ENCODE measurements around the gene SCN4B. TPM values are rescaled to one million over a fixed set of nuclear protein-coding genes. Genes with fewer than 3 reads are reported as not detected.

The SCN4B gene
- total RNA-seq, 1 donor from 2014 or later = 12.9 TPM

DNA sequence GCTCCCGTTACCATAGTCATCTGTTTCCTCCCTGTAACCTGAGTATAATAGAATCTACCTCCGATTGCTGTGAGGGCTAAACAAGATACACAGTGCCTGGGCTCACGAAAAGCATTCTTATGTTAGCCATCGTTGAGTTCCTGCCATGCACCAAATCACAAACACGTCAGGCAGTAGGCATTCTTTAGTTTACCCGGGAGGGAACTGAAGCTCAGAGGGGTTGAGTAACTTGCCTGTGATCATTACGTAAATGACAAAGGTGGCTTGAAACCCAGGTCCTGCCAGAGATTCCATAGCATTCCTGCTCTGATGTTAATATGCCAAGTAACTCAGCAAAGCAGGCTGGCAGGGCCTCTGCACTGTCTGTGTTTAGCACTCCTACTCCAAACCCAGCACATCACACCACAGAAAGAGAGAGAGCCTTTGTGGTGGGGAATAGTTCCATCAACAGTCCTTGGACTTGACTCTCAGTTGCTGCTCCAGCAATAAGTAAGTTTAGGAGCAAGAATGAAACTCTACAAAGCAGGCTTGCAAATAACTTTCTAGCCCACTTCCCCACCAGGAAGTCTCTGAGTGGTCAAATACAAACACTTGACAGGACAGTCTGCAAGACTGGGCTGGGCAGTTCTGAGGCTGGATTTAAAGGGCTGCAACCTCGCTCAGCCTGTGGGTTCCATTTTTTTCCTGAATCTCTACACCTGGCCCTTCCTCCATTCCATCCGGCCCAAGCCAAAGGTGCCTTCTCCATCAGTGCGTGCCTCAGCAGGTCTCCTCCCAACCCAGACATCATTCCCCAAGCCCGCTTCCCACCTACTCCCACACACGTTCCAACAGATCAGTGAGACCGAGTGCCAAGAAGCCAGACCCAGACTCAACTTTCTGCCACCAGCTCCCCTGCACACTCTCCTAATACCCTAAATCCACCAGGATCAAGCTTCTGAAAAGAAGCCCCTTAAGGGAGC, 22.7 kb upstream of the SCN4B start:
- DNase-seq = peak; percentile 40
- Histone ChIP-seq H3K4me3 (peak overlapping the region; percentile 69), H3K4me1 (peaks cover 55% of the 10 kb centered on the region), H3K36me3 (no peaks in the 10 kb centered on the region), H3K27me3 (ENCODE audit: low read depth) (peaks cover 8% of the 10 kb centered on the region), H3K9me3 (replicated peaks) (no peaks in the 10 kb centered on the region), H3K27ac (replicated peaks) (peak overlapping the region; percentile 91)
- intact Hi-C loops (cut with micrococcal nuclease) = no loop called here
- TF ChIP-seq, protein P1, sequence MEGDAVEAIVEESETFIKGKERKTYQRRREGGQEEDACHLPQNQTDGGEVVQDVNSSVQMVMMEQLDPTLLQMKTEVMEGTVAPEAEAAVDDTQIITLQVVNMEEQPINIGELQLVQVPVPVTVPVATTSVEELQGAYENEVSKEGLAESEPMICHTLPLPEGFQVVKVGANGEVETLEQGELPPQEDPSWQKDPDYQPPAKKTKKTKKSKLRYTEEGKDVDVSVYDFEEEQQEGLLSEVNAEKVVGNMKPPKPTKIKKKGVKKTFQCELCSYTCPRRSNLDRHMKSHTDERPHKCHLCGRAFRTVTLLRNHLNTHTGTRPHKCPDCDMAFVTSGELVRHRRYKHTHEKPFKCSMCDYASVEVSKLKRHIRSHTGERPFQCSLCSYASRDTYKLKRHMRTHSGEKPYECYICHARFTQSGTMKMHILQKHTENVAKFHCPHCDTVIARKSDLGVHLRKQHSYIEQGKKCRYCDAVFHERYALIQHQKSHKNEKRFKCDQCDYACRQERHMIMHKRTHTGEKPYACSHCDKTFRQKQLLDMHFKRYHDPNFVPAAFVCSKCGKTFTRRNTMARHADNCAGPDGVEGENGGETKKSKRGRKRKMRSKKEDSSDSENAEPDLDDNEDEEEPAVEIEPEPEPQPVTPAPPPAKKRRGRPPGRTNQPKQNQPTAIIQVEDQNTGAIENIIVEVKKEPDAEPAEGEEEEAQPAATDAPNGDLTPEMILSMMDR (IDR thresholded peaks at IDR 0.05; ENCODE audit: borderline replicate concordance) = no peak

DNA sequence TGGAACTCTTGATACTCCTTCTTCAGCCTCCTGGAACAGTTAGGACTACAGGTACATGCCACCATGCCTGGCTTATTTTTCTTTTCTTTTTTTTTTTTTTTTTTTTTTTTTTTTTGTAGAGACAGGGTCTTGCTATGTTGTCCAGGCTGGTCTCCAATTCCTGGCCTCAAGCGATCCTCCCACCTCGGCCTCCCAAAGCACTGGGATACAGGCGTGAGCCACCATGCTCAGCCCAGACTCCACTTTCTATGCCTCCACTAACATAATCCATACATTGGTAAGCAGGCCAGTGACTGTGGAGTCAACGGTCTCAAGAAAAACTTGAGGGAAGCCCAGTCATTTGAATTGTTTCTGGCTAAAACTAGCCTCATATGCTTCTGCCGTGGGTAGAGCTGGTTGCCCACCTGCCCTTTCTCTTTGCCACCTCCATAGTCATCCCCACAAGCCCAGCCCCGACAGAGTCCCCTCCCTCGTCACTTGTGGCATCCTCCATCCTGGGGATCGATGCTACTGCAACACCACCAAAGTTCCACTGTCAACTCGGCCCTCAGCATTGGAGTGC, 21.5 kb upstream of the SCN4B start:
- H3K4me1 ChIP-seq = peaks cover 59% of the 10 kb centered on the region
- no peak for DNase-seq
- H3K4me3 ChIP-seq = peak overlapping the region; percentile 69
- no peaks in the 10 kb centered on the region for H3K36me3 ChIP-seq
- peak overlapping the region; percentile 91 for H3K27ac ChIP-seq (replicated peaks)
- TF ChIP-seq, protein P1 (IDR thresholded peaks at IDR 0.05; ENCODE audit: borderline replicate concordance) = no peak
- H3K9me3 ChIP-seq (replicated peaks) = no peaks in the 10 kb centered on the region
- intact Hi-C loops (cut with micrococcal nuclease) = no loop called here
- peaks cover 4% of the 10 kb centered on the region for H3K27me3 ChIP-seq (ENCODE audit: low read depth)

DNA sequence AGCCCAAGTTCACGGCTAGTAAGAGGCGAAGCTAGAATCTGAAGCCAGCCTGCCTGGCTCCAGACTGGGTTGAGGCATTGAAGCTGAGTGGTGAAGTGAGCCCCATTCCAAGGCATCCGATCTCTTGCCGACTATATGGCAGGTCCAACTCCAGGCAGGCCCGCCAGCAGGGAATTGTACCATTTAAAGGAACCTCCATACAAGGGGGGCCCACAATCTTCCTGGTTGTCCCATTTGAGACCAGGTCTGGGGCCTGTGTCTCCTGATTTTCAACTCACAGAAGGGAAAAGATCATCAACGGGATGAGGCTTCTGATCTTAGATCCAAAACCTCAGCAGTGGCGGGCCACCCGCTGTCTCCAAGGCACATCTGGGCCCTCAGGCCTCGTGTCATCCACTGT, 19.7 kb upstream of the SCN4B start:
- intact Hi-C loops (cut with micrococcal nuclease) = no loop called here
- DNase-seq = no peak
- Histone ChIP-seq H3K4me1 (peaks cover 63% of the 10 kb centered on the region), H3K36me3 (peaks cover 10% of the 10 kb centered on the region), H3K9me3 (replicated peaks) (no peaks in the 10 kb centered on the region), H3K4me3 (no peak overlapping the region), H3K27ac (replicated peaks) (no peak overlapping the region), H3K27me3 (ENCODE audit: low read depth) (peaks cover 4% of the 10 kb centered on the region)
- TF ChIP-seq, protein P1 (IDR thresholded peaks at IDR 0.05; ENCODE audit: borderline replicate concordance) = no peak

DNA sequence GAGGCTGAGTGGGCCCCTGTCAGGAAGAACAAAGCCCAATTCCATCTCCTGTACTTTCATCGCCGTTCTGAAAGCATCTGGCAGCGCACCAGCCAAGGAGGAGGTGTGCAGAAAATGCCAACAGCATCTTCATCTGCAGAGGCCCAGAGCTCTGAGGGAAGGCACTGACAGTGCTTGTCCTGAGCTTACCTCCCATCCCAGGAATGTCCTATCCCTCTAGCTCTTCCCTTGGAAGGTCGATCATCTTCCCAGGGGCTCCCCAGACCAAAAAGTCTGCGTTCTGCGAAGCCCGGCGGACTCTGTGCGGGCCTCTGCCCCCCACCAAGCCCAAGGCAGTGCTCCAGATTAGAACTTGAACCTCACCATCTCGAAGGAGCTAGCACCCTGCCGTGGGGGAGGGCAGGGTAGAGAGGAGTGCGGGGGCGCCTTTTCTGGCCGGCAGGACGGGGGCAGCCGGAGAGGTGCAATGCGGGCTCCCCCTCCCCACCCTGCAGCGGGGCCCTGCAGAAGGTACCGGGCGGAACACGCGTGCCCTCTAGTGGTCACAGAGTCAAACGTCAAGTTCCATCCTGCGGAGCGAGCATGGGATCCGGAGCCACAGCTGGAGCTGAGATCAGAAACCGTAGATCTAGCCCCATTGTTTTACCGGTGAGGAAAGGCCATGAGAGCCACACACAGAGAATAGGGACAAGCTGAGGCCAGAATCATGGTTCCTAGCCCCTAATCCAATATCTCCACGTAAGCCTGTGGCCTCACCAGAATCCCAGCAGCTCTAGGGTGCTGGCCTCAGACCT, 18.8 kb upstream of the SCN4B start:
- intact Hi-C loops (cut with micrococcal nuclease) = no loop called here
- no peaks in the 10 kb centered on the region for H3K9me3 ChIP-seq (replicated peaks)
- H3K27ac ChIP-seq (replicated peaks) = peak overlapping the region; percentile 50
- TF ChIP-seq, protein P1 (IDR thresholded peaks at IDR 0.05; ENCODE audit: borderline replicate concordance) = peak; percentile 91
- peak; percentile 71 for DNase-seq
- peaks cover 58% of the 10 kb centered on the region for H3K4me1 ChIP-seq
- H3K36me3 ChIP-seq = peaks cover 10% of the 10 kb centered on the region
- H3K27me3 ChIP-seq (ENCODE audit: low read depth) = peaks cover 4% of the 10 kb centered on the region
- H3K4me3 ChIP-seq = peak overlapping the region; percentile 46

DNA sequence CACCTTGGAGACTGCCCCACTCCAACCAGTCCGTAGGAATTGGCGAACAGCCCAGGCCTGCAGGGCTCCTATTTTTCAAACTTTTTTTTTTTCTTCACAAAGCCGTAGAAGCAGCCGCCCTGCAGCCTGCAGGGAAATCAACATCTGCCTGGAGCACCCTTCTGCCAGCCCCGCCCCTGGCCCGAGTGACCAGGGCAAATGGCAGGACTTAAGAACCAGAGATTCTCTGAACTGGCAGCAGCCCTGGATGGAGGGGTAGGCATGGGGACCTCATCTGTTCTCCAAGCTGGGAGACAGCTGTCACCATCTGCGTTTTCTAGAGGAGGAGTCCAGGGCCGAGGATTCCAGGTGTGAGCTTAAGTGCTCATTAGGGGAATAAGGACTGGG, 18.3 kb upstream of the SCN4B start:
- TF ChIP-seq, protein P1 (IDR thresholded peaks at IDR 0.05; ENCODE audit: borderline replicate concordance) = no peak
- no peak overlapping the region for H3K4me3 ChIP-seq
- H3K27ac ChIP-seq (replicated peaks) = peak overlapping the region; percentile 9
- no peaks in the 10 kb centered on the region for H3K9me3 ChIP-seq (replicated peaks)
- peaks cover 60% of the 10 kb centered on the region for H3K4me1 ChIP-seq
- DNase-seq = no peak
- peaks cover 4% of the 10 kb centered on the region for H3K27me3 ChIP-seq (ENCODE audit: low read depth)
- peaks cover 10% of the 10 kb centered on the region for H3K36me3 ChIP-seq
- intact Hi-C loops (cut with micrococcal nuclease) = no loop called here
